GM21528 (cell line): ENCODE results near the gene CMIP.
A peak's percentile ranks its signal among the peaks of the same experiment; 100 is the strongest.

Source experiments
- ATAC-seq: cut with Tn5 transposase; IDR thresholded peaks from one replicate; pipeline ENCODE4 v1.9.1; 2021; ENCODE audit warnings: mild to moderate bottlenecking, moderate library complexity; ENCODE audit not compliant: unreplicated experiment, low FRiP score

Gene CMIP

GRCh38 chr16:81473969-81474959 is 29.7 kb downstream of the CMIP start:
- no peak for ATAC-seq

GRCh38 chr16:81477697-81478693 is 33.4 kb downstream of the CMIP start:
- ATAC-seq = no peak

- peak; percentile 51 for ATAC-seq
These were observed 34.4 kb downstream of the CMIP start for GRCh38 chr16:81478876-81479511.

DNA sequence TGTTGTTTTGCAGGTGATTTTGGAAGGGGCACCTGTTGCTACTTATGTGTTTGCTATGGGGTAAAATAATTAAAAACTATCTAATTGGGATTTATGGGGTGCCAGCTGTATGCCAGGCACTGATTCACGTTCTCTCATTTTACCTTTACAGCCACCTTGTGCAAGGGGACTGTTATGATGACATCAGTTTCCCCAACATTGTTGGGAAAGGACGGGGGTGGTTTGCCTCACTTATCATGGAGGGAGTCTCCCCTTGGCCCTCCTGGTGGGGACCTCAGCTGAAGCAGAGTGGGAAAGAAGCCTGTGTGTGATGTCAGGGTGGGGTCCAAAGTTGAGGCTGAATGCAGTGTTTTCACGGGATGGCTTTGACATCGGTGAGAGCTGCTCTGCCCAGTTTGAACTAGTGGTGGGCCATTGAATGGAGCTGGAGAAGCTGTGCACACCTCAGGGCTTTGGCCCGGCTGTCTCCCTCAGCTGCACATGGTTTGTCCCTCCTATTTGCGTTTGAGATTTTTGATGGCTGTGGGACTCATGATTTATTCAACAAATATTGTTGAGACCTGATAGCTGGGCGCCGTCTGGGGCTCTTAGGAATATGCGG is 36.1 kb downstream of the CMIP start:
- ATAC-seq = peak; percentile 2

- peak; percentile 87 for ATAC-seq
These were observed 36.7 kb downstream of the CMIP start for GRCh38 chr16:81481207-81481821.

- no peak for ATAC-seq
These were observed 37.9 kb downstream of the CMIP start for GRCh38 chr16:81482329-81483063.

DNA sequence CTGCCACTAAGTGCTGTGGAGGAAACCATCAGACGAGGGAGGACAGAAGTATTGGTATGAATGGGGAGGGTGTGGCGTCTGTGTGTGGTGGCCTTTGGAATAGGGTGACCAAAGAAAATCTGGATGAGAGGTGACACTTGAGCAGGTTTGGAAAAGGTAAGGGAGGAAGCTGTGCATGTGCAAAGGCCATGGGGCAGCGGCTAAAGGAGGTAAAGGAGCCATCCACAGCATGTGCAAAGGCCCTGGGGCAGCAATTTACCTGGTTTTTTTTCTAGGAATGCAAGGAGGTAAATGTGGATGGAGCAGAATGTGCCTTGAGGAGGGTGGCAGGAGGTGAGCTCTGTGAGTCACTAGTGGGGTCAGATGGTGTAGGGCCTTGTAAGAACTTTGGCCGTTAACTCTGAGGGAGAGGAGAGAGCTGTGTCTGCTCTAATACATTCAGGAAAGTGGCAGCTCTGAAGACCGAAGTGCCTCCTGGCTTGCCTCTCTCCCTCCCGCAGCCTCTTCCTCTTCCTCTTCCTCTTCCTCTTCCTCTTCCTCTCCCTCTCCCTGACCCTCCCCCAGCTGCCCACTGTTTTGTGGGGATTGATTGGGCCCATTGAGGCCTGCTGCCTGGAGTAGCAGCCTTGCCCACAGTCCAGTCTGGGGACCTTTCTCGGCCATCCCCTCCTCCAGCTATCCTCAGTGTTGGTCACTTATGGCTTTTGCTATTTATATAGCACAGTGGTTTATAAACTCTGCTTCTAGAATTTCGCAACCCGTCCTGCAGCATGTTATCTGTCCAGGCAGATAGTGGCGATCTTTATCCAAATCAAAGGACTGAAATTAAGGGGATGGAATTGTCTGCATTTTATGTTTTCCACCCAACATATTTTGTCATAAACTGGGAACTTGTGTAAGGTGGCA is 38.7 kb downstream of the CMIP start:
- ATAC-seq = no peak

- ATAC-seq = no peak
These were observed 39.5 kb downstream of the CMIP start for GRCh38 chr16:81483970-81484595.

DNA sequence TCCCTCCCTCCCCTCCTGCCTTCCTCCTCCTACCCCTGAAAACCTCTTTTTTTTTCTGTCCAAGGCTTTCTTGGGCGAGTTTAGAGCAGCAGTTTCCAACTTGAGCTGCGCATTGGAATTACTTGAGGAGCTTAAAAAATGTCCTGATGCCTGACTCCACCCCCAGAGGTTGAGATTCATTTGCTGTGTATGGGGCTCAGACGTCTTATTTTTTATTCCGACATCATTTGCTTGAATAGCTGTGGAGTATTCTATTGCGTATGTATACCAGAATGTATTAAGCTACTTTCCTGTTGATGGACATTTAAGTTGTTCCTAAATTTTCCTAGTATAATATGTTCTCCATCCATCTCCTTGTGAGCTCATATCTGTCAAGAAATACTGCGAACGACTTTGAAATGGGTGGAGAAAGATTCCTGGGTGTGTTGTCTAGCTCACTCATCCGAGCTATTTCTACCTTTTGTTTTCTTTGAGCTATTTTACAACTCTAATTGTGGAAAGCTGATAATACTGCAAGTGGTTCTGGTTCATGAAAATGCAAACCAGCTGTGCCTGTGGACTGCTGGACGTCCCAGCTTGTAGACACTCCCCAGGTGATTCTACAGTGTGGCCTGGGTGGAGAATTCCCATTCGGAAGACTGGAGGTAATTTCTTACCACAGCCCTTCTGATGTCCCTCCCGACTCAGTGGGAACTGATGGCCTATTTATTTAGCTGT is 40.5 kb downstream of the CMIP start:
- ATAC-seq = no peak

DNA sequence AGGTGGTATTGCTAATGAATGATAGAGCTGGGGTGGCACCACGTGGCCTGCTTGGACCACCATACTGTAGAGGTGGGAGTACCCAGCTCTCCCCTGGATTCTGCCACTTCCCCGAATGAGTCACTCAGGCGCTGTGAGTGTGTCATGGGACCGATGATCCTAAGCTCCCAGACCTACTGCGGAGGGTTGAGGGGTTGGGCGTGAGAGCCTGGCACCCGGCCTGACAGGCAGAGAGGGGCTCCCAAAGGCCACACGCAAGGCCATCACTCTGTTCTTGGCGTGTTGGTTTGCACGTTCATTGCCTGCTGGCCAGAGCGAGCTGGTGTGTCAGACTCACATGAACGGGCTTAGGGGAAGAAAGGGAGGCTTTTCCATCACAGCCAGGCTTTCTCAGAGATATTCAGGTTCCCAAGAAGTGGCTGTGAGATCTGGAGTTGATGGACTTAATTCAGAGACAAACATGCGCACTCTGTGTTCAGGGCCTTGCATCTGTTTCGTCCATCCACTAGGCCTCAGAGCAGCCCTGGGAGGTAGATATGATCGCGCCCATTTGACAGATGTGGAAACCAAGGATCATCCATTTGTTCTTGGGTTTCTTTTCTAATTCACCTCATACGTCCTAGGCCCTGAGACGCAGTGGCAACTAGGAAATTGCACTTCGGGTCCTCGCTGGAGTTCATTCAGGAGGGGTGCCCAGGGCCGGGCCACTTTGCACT is 41.4 kb downstream of the CMIP start:
- ATAC-seq = no peak

DNA sequence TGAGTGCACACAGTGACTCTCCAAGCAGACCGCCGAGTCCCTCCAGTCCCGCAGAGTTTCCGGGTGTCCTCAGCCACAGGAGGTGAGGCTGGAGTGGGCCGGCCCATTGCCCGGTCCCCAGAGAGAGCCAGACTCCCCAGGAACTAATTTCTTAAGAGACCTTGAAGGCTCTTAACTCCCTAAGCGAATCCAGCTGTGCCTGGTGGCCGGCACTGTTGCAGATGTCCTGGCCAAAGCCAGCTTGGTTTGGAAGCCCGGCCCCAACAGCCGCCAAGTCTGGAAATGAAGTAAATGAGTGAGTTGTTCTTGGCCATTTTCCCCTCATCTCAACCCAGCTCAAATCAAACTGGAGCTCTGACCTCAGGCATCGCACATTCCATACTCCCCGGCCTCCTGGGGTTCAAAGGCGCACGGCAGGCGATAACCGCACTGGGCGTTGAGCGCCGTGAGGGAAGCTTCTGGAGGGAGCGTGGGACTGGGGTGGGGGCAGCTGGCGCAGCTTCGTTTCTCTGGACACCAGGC is 42.0 kb downstream of the CMIP start:
- no peak for ATAC-seq

- ATAC-seq = no peak
These were observed 42.7 kb downstream of the CMIP start for GRCh38 chr16:81487301-81487720.

GRCh38 chr16:81488687-81489411 is 44.2 kb downstream of the CMIP start:
- no peak for ATAC-seq

- no peak for ATAC-seq
These were observed 45.1 kb downstream of the CMIP start for GRCh38 chr16:81489547-81490267.
